K562 (cell line): ENCODE measurements around the gene SAPCD1. TPM values are rescaled to one million over a fixed set of nuclear protein-coding genes. Genes with fewer than 3 reads are reported as not detected.
A peak's percentile ranks its signal among the peaks of the same experiment; 100 is the strongest.

Source experiments
- ATF4 ChIP-seq: fragments of 450-650 bp; formaldehyde crosslinking; IDR thresholded peaks from 2 replicates; pipeline ENCODE4 v1.4.0; 2022; ENCODE audit warnings: mild to moderate bottlenecking, moderate library complexity
- CBFA2T2 ChIP-seq: fragments of 450-650 bp; conservative IDR thresholded peaks from 2 replicates; pipeline ENCODE4 v1.6.1; 2017; ENCODE audit warnings: mild to moderate bottlenecking
- CREB1 ChIP-seq, 2 experiments: sonication (generic) in 1 of 2; formaldehyde crosslinking in 1 of 2; IDR thresholded peaks; 2 replicates each; pipeline versions ENCODE4 v1.6.1 to v1.8.0; 2012 to 2022; ENCODE audit warnings: inconsistent platforms in 1 of 2, mild to moderate bottlenecking in 1 of 2, missing genetic modification reagents in 1 of 2, moderate library complexity in 1 of 2
- FOXK1 ChIP-seq: sonication (generic); formaldehyde crosslinking; IDR thresholded peaks from 2 replicates; pipeline ENCODE4 v1.8.0; 2022; ENCODE audit warnings: missing genetic modification reagents, mild to moderate bottlenecking, borderline replicate concordance
- KAT2B ChIP-seq: IDR thresholded peaks from one replicate; pipeline ENCODE4 v1.6.1; 2012; ENCODE audit warnings: low read depth, mild to moderate bottlenecking, control low read depth, inconsistent platforms, low read length, moderate library complexity
- KLF10 ChIP-seq: fragments of 250-450 bp; sonication (Bioruptor Pico); IDR thresholded peaks from 2 replicates; pipeline ENCODE4 v1.6.1; 2021; ENCODE audit warnings: matching md5 sums
- MAFF ChIP-seq: IDR thresholded peaks from 2 replicates; pipeline ENCODE4 v1.6.1; 2012; ENCODE audit warnings: low read length, improper control_type of control experiment
- MNT ChIP-seq, 2 experiments: fragments of 450-650 bp; conservative IDR thresholded peaks; 2 replicates each; pipeline ENCODE4 v1.6.1; 2017; ENCODE audit warnings: mild to moderate bottlenecking in 2 of 2, moderate library complexity in 2 of 2
- NR0B1 ChIP-seq: fragments of 450-650 bp; IDR thresholded peaks from one replicate; pipeline ENCODE4 v1.6.1; 2018; ENCODE audit warnings: mild to moderate bottlenecking, moderate library complexity; ENCODE audit not compliant: partially characterized antibody
- NR3C1 ChIP-seq: sonication (generic); formaldehyde crosslinking; IDR thresholded peaks from 2 replicates; pipeline ENCODE4 v1.8.1; 2022; ENCODE audit warnings: missing genetic modification reagents
- PATZ1 ChIP-seq: fragments of 250-450 bp; sonication (Bioruptor Pico); IDR thresholded peaks from 2 replicates; pipeline ENCODE4 v1.5.0; 2020; ENCODE audit warnings: mild to moderate bottlenecking, borderline replicate concordance
- POLR2A ChIP-seq: fragments of 450-650 bp; conservative IDR thresholded peaks from 2 replicates; pipeline ENCODE4 v1.6.1; 2016
- RCOR1 ChIP-seq, 2 experiments: IDR thresholded peaks; 2 replicates each; pipeline ENCODE4 v1.6.1; 2012; ENCODE audit warnings: low read depth in 2 of 2, low read length in 2 of 2, borderline replicate concordance in 1 of 2, improper control_type of control experiment in 1 of 2
- SOX6 ChIP-seq: fragments of 450-650 bp; IDR thresholded peaks from 2 replicates; pipeline ENCODE4 v1.6.1; 2014; ENCODE audit warnings: mild to moderate bottlenecking
- TAF9B ChIP-seq: fragments of 450-650 bp; IDR thresholded peaks from 2 replicates; pipeline ENCODE4 v1.6.1; 2018; ENCODE audit warnings: mild to moderate bottlenecking; ENCODE audit not compliant: partially characterized antibody
- TCF15 ChIP-seq: fragments of 250-450 bp; sonication (Bioruptor Pico); IDR thresholded peaks from 2 replicates; pipeline ENCODE4 v1.8.0; 2022; ENCODE audit warnings: moderate library complexity, mild to moderate bottlenecking, inconsistent platforms
- TCF3 ChIP-seq: sonication (generic); formaldehyde crosslinking; IDR thresholded peaks from 2 replicates; pipeline ENCODE4 v1.4.0; 2020; ENCODE audit warnings: mild to moderate bottlenecking, missing genetic modification reagents
- THRAP3 ChIP-seq: fragments of 450-650 bp; IDR thresholded peaks from 2 replicates; pipeline ENCODE4 v1.6.1; 2016; ENCODE audit warnings: mild to moderate bottlenecking, inconsistent platforms, borderline replicate concordance
- ZFPM2 ChIP-seq: fragments of 250-450 bp; sonication (Bioruptor Pico); IDR thresholded peaks from 2 replicates; pipeline ENCODE4 v1.5.1; 2022; ENCODE audit warnings: mild to moderate bottlenecking
- ZNF134 ChIP-seq: fragments of 250-450 bp; sonication (Bioruptor Pico); conservative IDR thresholded peaks from 2 replicates; pipeline ENCODE4 v1.4.0; 2020
- ZNF184 ChIP-seq: sonication (generic); formaldehyde crosslinking; IDR thresholded peaks from 2 replicates; pipeline ENCODE4 v1.5.0; 2020; ENCODE audit warnings: missing genetic modification reagents
- ZNF282 ChIP-seq: sonication (generic); formaldehyde crosslinking; IDR thresholded peaks from 2 replicates; pipeline ENCODE4 v1.8.1; 2023; ENCODE audit warnings: missing genetic modification reagents
- ZNF696 ChIP-seq: fragments of 250-450 bp; sonication (Bioruptor Pico); conservative IDR thresholded peaks from 2 replicates; pipeline ENCODE4 v1.4.0; 2020; ENCODE audit warnings: mild to moderate bottlenecking, moderate library complexity
- ZNF764 ChIP-seq: fragments of 250-450 bp; sonication (Bioruptor Pico); IDR thresholded peaks from 2 replicates; pipeline ENCODE4 v1.4.0; 2020; ENCODE audit warnings: low read depth, mild to moderate bottlenecking, moderate library complexity
- polyA plus RNA-seq, 8 experiments: library from polyadenylated mRNA; depleted of rRNA in 4 of 8; stranded (reverse) in 5 of 8; unstranded in 3 of 8; fragments of >200 nt; fragmentation: Nextera tagmentation in 2 of 8; fragmentation: Illumina TruSeq in 1 of 8; extraction: Ambion mirVana in 2 of 8; extraction: Trizol in 1 of 8; gene quantifications; 2 replicates each; pipeline versions ENCODE4 v1.2.1 to v1.2.3, GENCODE V29; 2011 to 2014; ENCODE audit warnings: inconsistent platforms in 1 of 8, missing spikeins in 1 of 8
- total RNA-seq, 7 experiments: library from RNA; depleted of rRNA in 6 of 7; stranded (reverse); fragments of >200 nt in 6 of 7; fragmentation: Illumina TruSeq in 2 of 7; extraction: Trizol in 2 of 7; gene quantifications; 2 replicates each; pipeline versions ENCODE4 v1.2.1 to v1.2.3, GENCODE V29; 2011 to 2021; ENCODE audit warnings: low replicate concordance in 1 of 7

The SAPCD1 gene
- total and polyA plus RNA-seq, 9 of the 15 experiments (the other 6 are each of a cell fraction or from before 2014, with no cell fraction given) = 2.6 to 30.2 (median 7.4) TPM

- TF ChIP-seq TCF3 (CRISPR knock-in tag) (peak; percentile 36; the same call in 1 of the 2 replicates), ZNF184 (CRISPR knock-in tag) (no peak), TCF15 (CRISPR knock-in tag) (0 out of 2 replicates have a peak, but pooled peaks have one; percentile 64), RCOR1 (IDR thresholded peaks at IDR 0.05; ENCODE audit: borderline replicate concordance in 1 of 2, low read depth in 2 of 2, low read length in 2 of 2) (peak in 1 of 2 experiments; percentile 61; a peak in 1 of 4 replicates), KAT2B (no peak), POLR2A (peak; percentile 99), ZNF282 (CRISPR knock-in tag) (no peak), ATF4 (CRISPR knock-in tag) (peak; percentile 91), FOXK1 (CRISPR knock-in tag) (peak; percentile 91; the same call in 1 of the 2 replicates), ZNF134 (CRISPR knock-in tag) (peak; percentile 82), NR0B1 (no peak), CREB1 (IDR thresholded peaks at IDR 0.05) (peak; percentile 47), CREB1 (CRISPR knock-in tag; IDR thresholded peaks at IDR 0.05) (no peak), NR3C1 (no peak), KLF10 (CRISPR knock-in tag) (peak; percentile 95), ZNF764 (CRISPR knock-in tag) (peak; percentile 91), THRAP3 (no peak), MAFF (no peak), PATZ1 (CRISPR knock-in tag) (peak; percentile 99), TAF9B (no peak), SOX6 (no peak), ZFPM2 (CRISPR knock-in tag) (peak; percentile 99), CBFA2T2 (no peak), MNT (conservative IDR thresholded peaks at IDR 0.05) (no peak), ZNF696 (CRISPR knock-in tag) (peak; percentile 92)
These were observed 32.4 kb upstream of the SAPCD1 start (continued) for GRCh38 chr6:31729979-31730630.
